NCI-H1092 treated with DMSO at 0.1 percent for 48 hours (cell line): ENCODE results near the gene WDR86.

Experiments
- DNase-seq: peaks from one replicate; lab custom pipeline; 2025; lab: John Stamatoyannopoulos, UW

WDR86 gene

GRCh38 chr7:151391358-151391730 lies 18.5 kb downstream of the WDR86 start:
- DNase-seq, result no peak

- DNase-seq, result no peak
Measured at GRCh38 chr7:151390598-151391357, 19.1 kb downstream of the WDR86 start.

DNA sequence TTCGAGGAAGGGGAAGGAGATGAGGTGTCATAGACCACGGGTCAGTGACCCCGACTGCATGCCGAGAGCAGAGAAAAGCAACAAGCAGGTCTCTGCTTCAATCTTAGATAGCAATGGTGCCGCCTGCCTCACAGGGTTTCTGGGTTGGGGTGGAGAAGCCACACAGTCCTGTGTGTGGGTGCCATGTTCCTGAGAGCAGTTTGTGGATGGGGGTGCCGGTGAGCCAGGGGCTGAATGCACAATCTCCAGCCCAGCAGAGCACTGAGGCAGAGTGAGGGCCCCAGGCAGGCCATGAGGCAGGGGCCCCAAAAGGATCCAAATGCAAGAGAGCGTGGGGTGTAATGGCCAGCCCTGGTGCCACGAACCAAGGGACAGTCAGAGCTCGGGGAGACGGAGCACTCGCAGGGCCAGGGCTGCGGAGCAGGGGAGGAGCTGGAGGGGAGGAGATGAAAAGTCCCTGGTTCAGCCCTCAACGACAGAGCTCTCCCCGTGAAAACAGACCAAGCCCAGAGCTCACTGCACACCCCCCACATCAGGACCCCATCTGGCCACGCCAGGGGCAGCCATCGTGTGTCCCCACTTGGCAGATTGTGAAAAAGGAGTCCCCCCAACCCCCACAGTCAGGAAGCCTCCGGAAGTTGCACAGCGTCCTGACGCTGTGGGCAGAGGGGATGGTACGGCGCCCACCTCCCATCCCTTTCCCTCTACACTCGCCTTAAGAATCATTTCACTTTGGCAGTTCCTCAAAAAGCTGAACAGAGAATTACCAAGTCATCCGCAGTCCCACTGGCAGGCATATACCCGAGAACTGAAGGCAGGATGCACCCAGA lies 19.9 kb downstream of the WDR86 start:
- no peak for DNase-seq

DNA sequence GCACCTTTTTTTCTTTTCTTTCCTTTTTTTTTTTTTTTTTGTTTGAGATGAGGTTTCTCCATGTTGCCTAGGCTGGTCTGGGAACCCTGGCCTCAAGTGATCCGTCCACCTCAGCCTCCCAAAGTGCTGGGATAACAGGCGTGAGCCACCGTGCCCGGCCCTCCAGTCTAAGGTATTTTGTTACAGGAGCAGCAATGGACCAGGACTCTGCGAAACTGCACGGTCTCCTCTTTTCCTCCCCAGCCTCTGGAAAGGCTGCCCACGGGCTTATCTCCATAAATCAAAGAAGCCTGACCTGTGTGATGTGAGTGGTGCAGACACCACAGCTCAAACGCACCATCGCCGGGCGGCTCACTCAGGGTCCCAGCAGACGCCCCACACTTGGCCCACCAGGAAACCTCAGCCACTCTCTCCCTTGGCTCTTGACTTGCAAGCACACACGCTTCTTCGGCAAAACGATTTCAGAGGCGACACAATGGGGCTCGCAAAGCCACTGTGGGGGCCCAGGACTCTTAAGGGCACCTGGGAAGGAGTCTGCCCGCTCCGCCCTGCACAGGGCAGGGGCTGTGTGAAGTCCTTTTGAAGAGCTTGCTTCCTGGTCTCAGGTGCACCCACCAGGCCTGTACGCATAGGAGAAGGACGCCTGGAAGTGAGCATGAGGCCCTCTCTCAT lies 20.6 kb downstream of the WDR86 start:
- no peak for DNase-seq

- no peak for DNase-seq
Measured at GRCh38 chr7:151388430-151388829, 21.4 kb downstream of the WDR86 start.

GRCh38 chr7:151388007-151388297 lies 21.9 kb downstream of the WDR86 start:
- no peak for DNase-seq

DNA sequence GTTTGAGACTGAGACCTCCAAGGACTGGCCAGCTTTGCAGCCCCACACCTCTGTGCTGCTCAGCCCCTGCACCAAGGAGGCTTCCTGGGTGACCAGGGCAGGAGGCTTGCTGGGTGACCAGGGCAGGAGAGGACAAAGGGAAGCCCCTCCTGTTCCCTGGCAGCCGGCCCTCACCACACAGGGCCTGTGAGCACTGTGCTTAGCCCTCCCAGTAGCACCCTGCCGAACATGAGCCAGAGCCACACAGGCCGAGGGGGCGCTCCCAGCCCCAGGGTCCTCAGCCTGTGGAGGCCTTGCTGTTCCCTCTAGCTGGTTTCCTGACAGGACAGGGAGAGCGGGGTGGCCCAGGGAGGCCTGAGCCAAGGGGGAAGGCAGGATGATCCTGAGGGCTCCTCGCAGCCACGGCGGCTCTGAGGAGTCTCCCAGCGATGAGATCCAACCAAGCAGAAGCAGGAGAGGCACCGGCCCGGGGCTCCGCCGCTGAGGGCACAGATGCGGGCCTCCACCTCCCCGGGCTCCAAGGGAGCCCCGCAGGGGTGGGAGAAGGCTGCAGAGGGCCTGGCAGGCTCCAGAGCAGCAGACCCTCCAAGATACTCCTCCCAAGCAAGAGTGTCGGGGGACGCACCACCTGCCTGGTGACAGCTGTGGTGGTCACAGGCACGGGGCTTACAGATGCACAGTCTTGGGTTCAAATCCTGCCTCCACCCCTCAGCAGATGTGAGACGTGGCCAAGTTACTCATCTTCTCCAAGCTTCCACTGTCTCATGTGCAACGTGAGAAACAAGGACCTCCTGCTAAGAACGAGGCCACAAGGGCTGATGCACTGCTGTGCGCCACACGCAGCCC lies 22.5 kb downstream of the WDR86 start:
- DNase-seq, result no peak

DNA sequence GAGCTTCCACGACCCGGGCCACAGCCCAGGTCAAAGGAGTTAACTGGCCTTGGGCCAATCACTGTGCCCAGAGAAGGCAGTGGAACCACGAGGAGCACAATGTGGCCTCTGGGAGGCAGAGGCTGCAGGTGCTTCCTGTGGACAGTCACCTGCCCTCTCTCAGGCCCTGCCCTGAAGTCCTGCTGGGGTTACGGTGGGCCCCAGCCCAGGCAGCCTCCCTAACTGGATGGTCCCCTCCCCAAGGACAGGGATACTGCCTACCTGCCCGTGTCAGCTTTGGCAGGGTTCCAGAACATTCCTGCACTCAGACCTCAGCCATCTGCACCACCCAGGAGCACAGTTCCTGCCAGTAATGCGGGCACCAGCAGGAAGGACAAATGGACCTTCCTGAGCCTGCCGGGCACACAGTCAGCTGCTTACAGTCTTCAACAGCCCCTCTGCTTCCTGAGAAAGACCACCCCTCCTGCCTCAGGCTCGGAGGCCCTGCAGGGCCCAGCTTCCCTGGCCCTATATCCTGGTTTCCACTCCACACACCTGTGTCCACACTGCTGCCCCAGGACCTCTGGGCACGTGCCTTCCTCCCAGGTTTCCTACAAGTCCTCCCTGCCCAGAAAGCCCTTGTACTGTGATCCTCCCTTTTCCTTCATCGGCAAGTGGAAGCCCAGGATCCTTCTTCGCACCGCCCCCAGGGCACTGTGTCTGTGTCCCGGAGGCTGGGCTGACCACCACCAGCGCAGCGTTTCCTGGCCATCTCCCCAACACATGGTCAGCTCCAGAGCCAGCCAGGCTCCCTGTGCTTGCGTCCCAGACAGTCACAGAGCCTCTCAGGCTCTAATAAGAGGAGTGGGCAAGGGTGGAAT lies 23.3 kb downstream of the WDR86 start:
- no peak for DNase-seq

GRCh38 chr7:151385626-151386300 lies 24.1 kb downstream of the WDR86 start:
- DNase-seq, result no peak

DNA sequence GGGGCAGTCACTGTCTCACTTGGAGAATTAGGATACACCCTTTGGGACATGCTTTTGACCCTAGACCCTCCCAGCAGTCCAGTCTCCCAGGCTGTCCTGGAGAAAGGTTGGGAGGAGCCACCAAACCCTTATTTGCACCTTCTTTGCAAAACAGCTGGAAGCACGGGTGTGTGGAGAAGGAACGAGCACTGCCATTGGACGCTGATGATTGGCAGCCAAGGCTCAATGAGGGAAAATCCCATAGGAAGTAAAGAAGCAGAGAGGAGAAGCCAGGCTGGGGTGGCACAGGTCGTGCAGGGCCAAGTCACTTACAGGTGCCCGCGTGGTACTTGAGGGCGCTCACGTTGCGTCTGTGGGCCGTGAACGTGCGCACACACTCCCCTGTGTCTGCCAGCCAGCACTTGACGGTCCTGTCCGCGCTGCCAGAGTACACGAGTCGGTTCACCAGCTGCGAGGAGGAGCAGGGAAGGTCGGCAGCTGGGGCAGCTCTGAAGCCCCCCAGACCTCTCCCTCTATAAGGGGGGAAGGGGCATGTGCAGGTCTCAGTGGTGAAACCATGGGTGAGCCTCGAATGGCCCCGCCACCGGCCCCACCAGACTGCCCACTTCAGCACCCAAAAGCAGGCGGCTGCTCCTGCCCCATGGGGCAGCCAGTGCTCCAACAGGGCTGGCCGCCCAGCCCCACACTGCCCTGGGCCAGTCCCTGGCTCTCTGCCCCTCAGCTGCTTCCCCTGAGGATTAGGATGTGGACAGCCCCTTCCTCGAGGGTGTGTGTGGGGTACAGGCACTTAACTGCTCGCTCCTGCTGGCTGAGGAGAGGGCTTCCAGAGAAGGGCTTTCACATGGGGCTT lies 24.8 kb downstream of the WDR86 start:
- DNase-seq, result no peak

- no peak for DNase-seq
Measured at GRCh38 chr7:151384352-151384697, 25.5 kb downstream of the WDR86 start.

GRCh38 chr7:151383638-151384351 lies 26.0 kb downstream of the WDR86 start:
- no peak for DNase-seq

- peak; percentile 81 for DNase-seq
Measured at GRCh38 chr7:151382079-151382885, 27.6 kb downstream of the WDR86 start.

- DNase-seq, result no peak
Measured at GRCh38 chr7:151381348-151382078, 28.3 kb downstream of the WDR86 start.

GRCh38 chr7:151381098-151381347 lies 28.8 kb downstream of the WDR86 start:
- DNase-seq, result no peak

- DNase-seq, result no peak
Measured at GRCh38 chr7:151380199-151381097, 29.4 kb downstream of the WDR86 start.
